OCI-LY1 (cell line): ENCODE data around the gene MGA.

Experiments used
- CTCF ChIP-seq: fragments of 200-600 bp; sonication (generic), shearing (Covaris generic); IDR thresholded peaks from 2 replicates; pipeline ENCODE4 v1.5.1; 2017; ENCODE audit warnings: mild to moderate bottlenecking, antibody characterized with exemption, low read length, moderate library complexity, mixed read lengths
- EZH2 ChIP-seq: fragments of 200-600 bp; sonication (generic), shearing (Covaris generic); IDR thresholded peaks from 2 replicates; pipeline ENCODE4 v1.8.0; 2017; ENCODE audit warnings: borderline replicate concordance, mixed run types, mild to moderate bottlenecking, antibody characterized with exemption, low read length, moderate library complexity, mixed read lengths

GRCh38 chr15:41658689-41659088 lies 1.5 kb upstream of the MGA start:
- TF ChIP-seq EZH2 (no peak), CTCF (no peak)
